GM12878 (cell line): ENCODE data around the gene ZPBP. TPM values are rescaled to one million over a fixed set of nuclear protein-coding genes. Genes with fewer than 3 reads are reported as not detected.

Experiments
- ATAC-seq: fragments of 200-7000 bp; cut with Tn5 transposase; 3 replicates; pipeline ENCODE4 v1.9.1; 2020; ENCODE audit warnings: mild to moderate bottlenecking, moderate library complexity
- BruUV-seq: library from RNA; stranded (reverse); fragments of 400-500 nt; replicated peaks from 2 replicates; lab custom pipeline; 2021; lab: Mats Ljungman, UMichigan
- CTCF ChIA-PET: fragments of 300-600 bp; sonication (Branson Sonifier 250); formaldehyde crosslinking; extraction: SDS; loops from one replicate; lab custom pipeline; 2021; ENCODE audit warnings: inconsistent platforms; lab: Yijun Ruan, JAX
- POLR2A ChIA-PET: fragments of 350-600 bp; formaldehyde crosslinking; extraction: SDS; loops from one replicate; lab custom pipeline; 2021; ENCODE audit warnings: inconsistent platforms; lab: Charles Lee
- RAD21 ChIA-PET: fragments of 300-600 bp; sonication (Branson Sonifier 250); formaldehyde crosslinking; loops from one replicate; lab custom pipeline; 2023; ENCODE audit warnings: antibody characterized with exemption; ENCODE audit not compliant: unreplicated experiment; lab: Charles Lee
- SMC1A ChIA-PET: fragments of 300-600 bp; sonication (Branson Sonifier 250); formaldehyde crosslinking; loops from one replicate; lab custom pipeline; 2023; ENCODE audit not compliant: unreplicated experiment, uncharacterized antibody; lab: Charles Lee
- DNase-seq: peaks from one replicate; pipeline ENCODE4 v3.0.0-alpha.2; 2011; ENCODE audit warnings: low read depth, low spot score
- FAIRE-seq: peaks from 3 replicates; lab custom pipeline; 2011; peaks lifted over from hg19 to GRCh38; lab: Jason Lieb, UNC
- H2AFZ ChIP-seq: 2 replicates; pipeline ENCODE4 v1.6.0; 2011; ENCODE audit warnings: low read depth, low read length, control low read depth; ENCODE audit not compliant: control insufficient read depth
- H3K27ac ChIP-seq: 2 replicates; pipeline ENCODE4 v1.5.1; 2011; ENCODE audit warnings: control low read depth; ENCODE audit not compliant: control insufficient read depth, insufficient read depth
- H3K27me3 ChIP-seq, 2 experiments: replicated peaks in 1 of 2; 2 replicates each; pipeline versions ENCODE4 v1.6.0 to v1.6.1; 2011; ENCODE audit warnings: low read length in 1 of 2; ENCODE audit not compliant: control insufficient read depth in 2 of 2, insufficient read depth in 2 of 2
- H3K36me3 ChIP-seq, 2 experiments: 2 replicates each; pipeline ENCODE4 v1.5.1; 2011; ENCODE audit warnings: low read length in 1 of 2; ENCODE audit not compliant: control insufficient read depth in 2 of 2, insufficient read depth in 2 of 2
- H3K4me1 ChIP-seq: 2 replicates; pipeline ENCODE4 v1.6.1; 2011; ENCODE audit warnings: mild to moderate bottlenecking, low read length, moderate library complexity, mixed read lengths; ENCODE audit not compliant: control insufficient read depth, insufficient read depth
- H3K4me2 ChIP-seq: 2 replicates; pipeline ENCODE4 v1.6.0; 2011; ENCODE audit warnings: control low read depth; ENCODE audit not compliant: control insufficient read depth, insufficient read depth
- H3K4me3 ChIP-seq: fragments of 200-600 bp; sonication (generic); 2 replicates; pipeline ENCODE4 v1.5.1; 2016
- H3K79me2 ChIP-seq: 2 replicates; pipeline ENCODE4 v1.6.0; 2011; ENCODE audit warnings: low read length; ENCODE audit not compliant: control insufficient read depth, insufficient read depth
- H3K9ac ChIP-seq: 2 replicates; pipeline ENCODE4 v1.8.0; 2011; ENCODE audit warnings: low read length, control low read depth, mixed read lengths; ENCODE audit not compliant: control insufficient read depth, insufficient read depth
- H3K9me3 ChIP-seq: replicated peaks from 3 replicates; pipeline ENCODE4 v1.5.1; 2011; ENCODE audit warnings: mild to moderate bottlenecking, low read length; ENCODE audit not compliant: control insufficient read depth, insufficient read depth
- H4K20me1 ChIP-seq: 2 replicates; pipeline ENCODE4 v1.6.0; 2011; ENCODE audit not compliant: control insufficient read depth, insufficient read depth
- RAD51 ChIP-seq: fragments of 450-650 bp; IDR thresholded peaks from 2 replicates; pipeline ENCODE4 v1.6.1; 2016; ENCODE audit warnings: moderate library complexity, mild to moderate bottlenecking, inconsistent platforms
- WGBS: methylation state at CpG from one replicate; pipeline ENCODE4 v1.1.6; 2016; ENCODE audit warnings: low lambda C conversion rate; ENCODE audit not compliant: insufficient replicate concordance, insufficient coverage; ENCODE audit errors: missing lambda C conversion rate; 5-methylcytosine and 5-hydroxymethylcytosine counted together
- in situ Hi-C: fragments of 300-500 bp; cut with MboI; formaldehyde crosslinking; loops from 9 replicates; pipeline ENCODE4 v1.14.3; 2018; ENCODE audit warnings: mixed read lengths
- intact Hi-C: fragments of 100-400 bp; cut with micrococcal nuclease; formaldehyde crosslinking; loops from one replicate; pipeline ENCODE4 v1.14.2; 2022; ENCODE audit not compliant: unreplicated experiment
- polyA plus RNA-seq, 11 experiments: library from polyadenylated mRNA; depleted of rRNA in 4 of 11; unstranded in 6 of 11; stranded (reverse) in 5 of 11; fragments of >200 nt; fragmentation: Nextera tagmentation in 4 of 11; fragmentation: Illumina TruSeq in 1 of 11; extraction: Ambion mirVana in 4 of 11; extraction: Trizol in 1 of 11; gene quantifications; 1 replicate in 1 of 11; 2 replicates in 10 of 11; pipeline versions ENCODE4 v1.2.1 to v1.2.3, GENCODE V29; 2011 to 2016; ENCODE audit warnings: inconsistent platforms in 2 of 11, missing spikeins in 2 of 11, low read depth in 1 of 11
- total RNA-seq, 4 experiments: library from RNA; depleted of rRNA in 3 of 4; stranded (reverse); fragments of >200 nt in 3 of 4; fragmentation: Illumina TruSeq in 1 of 4; extraction: Trizol in 1 of 4; gene quantifications; 2 replicates each; pipeline versions ENCODE4 v1.2.1 to v1.2.3, GENCODE V29; 2013 to 2021
- TF ChIP-seq, protein P1 (sequence below): fragments of 450-650 bp; conservative IDR thresholded peaks from 2 replicates; pipeline ENCODE4 v1.6.1; 2017; ENCODE audit warnings: mild to moderate bottlenecking, moderate library complexity
- TF ChIP-seq, protein P2 (sequence below): fragments of 450-650 bp; IDR thresholded peaks from 2 replicates; pipeline ENCODE4 v1.6.1; 2016; ENCODE audit warnings: mild to moderate bottlenecking, moderate library complexity, borderline replicate concordance

The ZPBP gene
- total and polyA plus RNA-seq, 10 of the 15 experiments (the other 5 are each of a cell fraction or from before 2014, with no cell fraction given): not detected

DNA sequence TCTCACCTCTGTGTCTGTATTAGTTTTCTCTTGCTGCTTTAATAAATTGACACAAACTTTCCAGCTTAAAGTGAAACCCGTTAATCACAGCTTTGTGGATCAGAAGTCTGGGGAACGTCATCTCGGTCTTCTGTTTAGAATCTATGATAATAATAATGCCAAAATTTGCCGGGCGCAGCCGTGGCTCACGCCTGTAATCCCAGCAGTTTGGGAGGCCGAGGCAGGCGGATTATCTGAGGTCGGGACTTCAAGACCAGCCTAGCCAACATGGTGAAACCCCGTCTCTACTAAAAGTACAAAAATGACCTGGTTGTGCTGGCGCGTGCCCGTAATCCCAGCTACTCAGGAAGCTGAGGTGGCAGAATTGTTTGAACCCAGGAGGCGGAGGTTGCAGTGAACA lies 8.8 kb upstream of the ZPBP start:
- SMC1A ChIA-PET: interaction anchor here (1.6 to 2.8 kb wide), 2 partner anchors 9 to 14 kb away, joined by 4 to 14 read pairs; partner anchors contain the start of gene ZPBP
- Histone ChIP-seq H3K4me2 (no peak overlapping the region), H4K20me1 (no peaks in the 10 kb centered on the region), H3K27me3 (peaks cover 2 to 5% of the 10 kb centered on the region in 2 experiments; a peak in 2 of 4 replicates), H3K79me2 (no peaks in the 10 kb centered on the region), H3K4me3 (no peak overlapping the region), H3K9me3 (no peaks in the 10 kb centered on the region), H3K4me1 (no peaks in the 10 kb centered on the region), H3K36me3 (no peaks in the 10 kb centered on the region), H3K9ac (no peak overlapping the region), H2AFZ (no peak overlapping the region), H3K27ac (no peak overlapping the region)
- FAIRE-seq (no peak), ATAC-seq (no peak), DNase-seq (no peak)
- BruUV-seq: no TSS peak
- TF ChIP-seq, protein P1, sequence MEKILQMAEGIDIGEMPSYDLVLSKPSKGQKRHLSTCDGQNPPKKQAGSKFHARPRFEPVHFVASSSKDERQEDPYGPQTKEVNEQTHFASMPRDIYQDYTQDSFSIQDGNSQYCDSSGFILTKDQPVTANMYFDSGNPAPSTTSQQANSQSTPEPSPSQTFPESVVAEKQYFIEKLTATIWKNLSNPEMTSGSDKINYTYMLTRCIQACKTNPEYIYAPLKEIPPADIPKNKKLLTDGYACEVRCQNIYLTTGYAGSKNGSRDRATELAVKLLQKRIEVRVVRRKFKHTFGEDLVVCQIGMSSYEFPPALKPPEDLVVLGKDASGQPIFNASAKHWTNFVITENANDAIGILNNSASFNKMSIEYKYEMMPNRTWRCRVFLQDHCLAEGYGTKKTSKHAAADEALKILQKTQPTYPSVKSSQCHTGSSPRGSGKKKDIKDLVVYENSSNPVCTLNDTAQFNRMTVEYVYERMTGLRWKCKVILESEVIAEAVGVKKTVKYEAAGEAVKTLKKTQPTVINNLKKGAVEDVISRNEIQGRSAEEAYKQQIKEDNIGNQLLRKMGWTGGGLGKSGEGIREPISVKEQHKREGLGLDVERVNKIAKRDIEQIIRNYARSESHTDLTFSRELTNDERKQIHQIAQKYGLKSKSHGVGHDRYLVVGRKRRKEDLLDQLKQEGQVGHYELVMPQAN: no peak
- TF ChIP-seq, protein P2, sequence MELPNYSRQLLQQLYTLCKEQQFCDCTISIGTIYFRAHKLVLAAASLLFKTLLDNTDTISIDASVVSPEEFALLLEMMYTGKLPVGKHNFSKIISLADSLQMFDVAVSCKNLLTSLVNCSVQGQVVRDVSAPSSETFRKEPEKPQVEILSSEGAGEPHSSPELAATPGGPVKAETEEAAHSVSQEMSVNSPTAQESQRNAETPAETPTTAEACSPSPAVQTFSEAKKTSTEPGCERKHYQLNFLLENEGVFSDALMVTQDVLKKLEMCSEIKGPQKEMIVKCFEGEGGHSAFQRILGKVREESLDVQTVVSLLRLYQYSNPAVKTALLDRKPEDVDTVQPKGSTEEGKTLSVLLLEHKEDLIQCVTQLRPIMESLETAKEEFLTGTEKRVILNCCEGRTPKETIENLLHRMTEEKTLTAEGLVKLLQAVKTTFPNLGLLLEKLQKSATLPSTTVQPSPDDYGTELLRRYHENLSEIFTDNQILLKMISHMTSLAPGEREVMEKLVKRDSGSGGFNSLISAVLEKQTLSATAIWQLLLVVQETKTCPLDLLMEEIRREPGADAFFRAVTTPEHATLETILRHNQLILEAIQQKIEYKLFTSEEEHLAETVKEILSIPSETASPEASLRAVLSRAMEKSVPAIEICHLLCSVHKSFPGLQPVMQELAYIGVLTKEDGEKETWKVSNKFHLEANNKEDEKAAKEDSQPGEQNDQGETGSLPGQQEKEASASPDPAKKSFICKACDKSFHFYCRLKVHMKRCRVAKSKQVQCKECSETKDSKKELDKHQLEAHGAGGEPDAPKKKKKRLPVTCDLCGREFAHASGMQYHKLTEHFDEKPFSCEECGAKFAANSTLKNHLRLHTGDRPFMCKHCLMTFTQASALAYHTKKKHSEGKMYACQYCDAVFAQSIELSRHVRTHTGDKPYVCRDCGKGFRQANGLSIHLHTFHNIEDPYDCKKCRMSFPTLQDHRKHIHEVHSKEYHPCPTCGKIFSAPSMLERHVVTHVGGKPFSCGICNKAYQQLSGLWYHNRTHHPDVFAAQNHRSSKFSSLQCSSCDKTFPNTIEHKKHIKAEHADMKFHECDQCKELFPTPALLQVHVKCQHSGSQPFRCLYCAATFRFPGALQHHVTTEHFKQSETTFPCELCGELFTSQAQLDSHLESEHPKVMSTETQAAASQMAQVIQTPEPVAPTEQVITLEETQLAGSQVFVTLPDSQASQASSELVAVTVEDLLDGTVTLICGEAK: no peak
- no peak for TF ChIP-seq RAD51
- intact Hi-C loops (no loop called here), in situ Hi-C loops (no loop called here)
- POLR2A ChIA-PET: no interaction called here
- RAD21 ChIA-PET: interaction anchor here (0.5 to 1.5 kb wide), 2 partner anchors 9 to 1273 kb away, joined by 3 to 5 read pairs; no protein-coding TSS in a partner anchor
- CTCF ChIA-PET: interaction anchor here (1.3 to 4.5 kb wide), 2 partner anchors 9 to 316 kb away, joined by 5 to 35 read pairs; partner anchors contain the start of gene ZPBP
- 50% methylated on average over 15 of the region's 15 CpGs for WGBS
